Body of pancreas (tissue), 4 donors: ENCODE data around the gene INSR. TPM values are rescaled to one million over a fixed set of nuclear protein-coding genes. Genes with fewer than 3 reads are reported as not detected.

ENCODE experiments used
- ATAC-seq: fragments of 150-250 bp; one replicate; pipeline ENCODE4 v1.9.1; 2016
- DNase-seq, 4 donors: peaks; one replicate each; pipeline ENCODE4 v3.0.0-alpha.2; 2019
- H3K27ac ChIP-seq, 4 donors: fragments of 200-600 bp; sonication (generic); 1 replicate in 3 of 4; 2 replicates in 1 of 4; pipeline versions ENCODE4 v1.5.1 to v1.6.1; 2016 to 2019; ENCODE audit warnings: mild to moderate bottlenecking in 1 of 4, mixed read lengths in 1 of 4, moderate library complexity in 1 of 4
- H3K27me3 ChIP-seq, 2 donors: fragments of 200-600 bp; sonication (generic); one replicate each; pipeline ENCODE4 v1.6.0; 2016; ENCODE audit warnings: mild to moderate bottlenecking in 1 of 2
- H3K36me3 ChIP-seq, 2 donors: fragments of 200-600 bp; sonication (generic); replicated peaks in 1 of 2; 2 replicates each; pipeline ENCODE4 v1.5.1; 2016; ENCODE audit warnings: low read depth in 2 of 2; ENCODE audit not compliant: insufficient read depth in 1 of 2
- H3K4me1 ChIP-seq: fragments of 200-600 bp; sonication (generic); one replicate; pipeline ENCODE4 v1.6.0; 2016
- H3K4me3 ChIP-seq, 2 donors: fragments of 200-600 bp; sonication (generic); 1 replicate in 1 of 2; 2 replicates in 1 of 2; pipeline ENCODE4 v1.5.1; 2016 to 2019
- H3K9me3 ChIP-seq, 3 donors: fragments of 200-600 bp; sonication (generic); 1 replicate in 2 of 3; 2 replicates in 1 of 3; pipeline ENCODE4 v1.5.1; 2016
- CTCF ChIP-seq, 7 experiments: fragments of 450-650 bp in 4 of 7; fragments of 200-600 bp in 3 of 7; sonication (generic) in 3 of 7; IDR thresholded peaks; one replicate each; pipeline ENCODE4 v1.5.1; 2016 to 2019; ENCODE audit warnings: antibody characterized with exemption in 7 of 7
- POLR2A ChIP-seq, 3 donors: fragments of 450-650 bp; IDR thresholded peaks; one replicate each; pipeline ENCODE4 v1.6.1; 2016; ENCODE audit warnings: antibody characterized with exemption in 3 of 3, mild to moderate bottlenecking in 2 of 3
- WGBS, 2 donors: methylation state at CpG; one replicate each; pipeline ENCODE4 v1.1.5; 2017; 5-methylcytosine and 5-hydroxymethylcytosine counted together
- intact Hi-C: fragments of 100-400 bp; cut with DNase I; formaldehyde crosslinking; loops from one replicate; pipeline ENCODE4 v1.15.1; 2023
- total RNA-seq, 2 donors: library from RNA; depleted of rRNA; stranded (reverse); fragments of >200 nt; gene quantifications; one replicate each; pipeline ENCODE4 v1.1.0, GENCODE V29; 2016

INSR gene
- total RNA-seq, 2 donors from 2014 or later: 243 to 284 TPM

- Histone ChIP-seq H3K27me3 (no peaks in the 10 kb centered on the region), H3K4me1 (no peaks in the 10 kb centered on the region), H3K4me3 (no peak overlapping the region), H3K36me3 (peaks cover 34 to 72% of the 10 kb centered on the region in 2 donors), H3K9me3 (peaks cover 0 to 8% (median 0%) of the 10 kb centered on the region in 3 donors), H3K27ac (peak overlapping the region in 1 of 4 donors; percentile 34)
- intact Hi-C loops: no loop called here
- no peak for TF ChIP-seq CTCF (IDR thresholded peaks at IDR 0.05)
- TF ChIP-seq POLR2A (IDR thresholded peaks at IDR 0.05): no peak
- WGBS, 2 donors: 63 to 73% methylated on average over 3 of the region's 3 CpGs
- DNase-seq (no peak), ATAC-seq (no peak)
Observed at GRCh38 chr19:7124782-7125181, 169.4 kb downstream of the INSR start.

- no peaks in the 10 kb centered on the region for H3K27me3 ChIP-seq
- intact Hi-C loops: no loop called here
- no peak for ATAC-seq
- no peak overlapping the region for H3K4me3 ChIP-seq
- no peak overlapping the region for H3K27ac ChIP-seq
- TF ChIP-seq CTCF (IDR thresholded peaks at IDR 0.05) (no peak), POLR2A (IDR thresholded peaks at IDR 0.05) (no peak)
- WGBS, 2 donors: 95 to 97% methylated on average over 6 to 16 of the region's 16 CpGs
- H3K4me1 ChIP-seq: no peaks in the 10 kb centered on the region
- H3K9me3 ChIP-seq: peaks cover 0 to 8% (median 0%) of the 10 kb centered on the region in 3 donors
- peaks cover 41 to 78% of the 10 kb centered on the region in 2 donors for H3K36me3 ChIP-seq
- no peak for DNase-seq
Observed at GRCh38 chr19:7122701-7123100, 171.5 kb downstream of the INSR start.

GRCh38 chr19:7120499-7120898, 173.7 kb downstream of the INSR start:
- no peak overlapping the region for H3K27ac ChIP-seq
- no peaks in the 10 kb centered on the region for H3K27me3 ChIP-seq
- TF ChIP-seq POLR2A (IDR thresholded peaks at IDR 0.05) (no peak), CTCF (IDR thresholded peaks at IDR 0.05) (no peak)
- H3K36me3 ChIP-seq: peaks cover 37 to 70% of the 10 kb centered on the region in 2 donors
- DNase-seq (no peak), ATAC-seq (no peak)
- H3K9me3 ChIP-seq: no peaks in the 10 kb centered on the region
- 92 to 97% methylated on average over 5 to 10 of the region's 10 CpGs for WGBS, 2 donors
- no peak overlapping the region for H3K4me3 ChIP-seq
- no peaks in the 10 kb centered on the region for H3K4me1 ChIP-seq
- intact Hi-C loops: no loop called here

GRCh38 chr19:7119582-7119981, 174.6 kb downstream of the INSR start:
- Histone ChIP-seq H3K27me3 (no peaks in the 10 kb centered on the region), H3K9me3 (no peaks in the 10 kb centered on the region), H3K4me3 (no peak overlapping the region), H3K4me1 (no peaks in the 10 kb centered on the region), H3K36me3 (peaks cover 32 to 66% of the 10 kb centered on the region in 2 donors), H3K27ac (no peak overlapping the region)
- ATAC-seq: no peak
- TF ChIP-seq CTCF (IDR thresholded peaks at IDR 0.05): no peak
- TF ChIP-seq POLR2A (IDR thresholded peaks at IDR 0.05): no peak
- no peak for DNase-seq
- intact Hi-C loops: no loop called here
- 90 to 92% methylated on average over 14 of the region's 14 CpGs for WGBS, 2 donors

GRCh38 chr19:7117248-7117647, 177.0 kb downstream of the INSR start:
- no peak overlapping the region for H3K4me3 ChIP-seq
- H3K4me1 ChIP-seq: no peaks in the 10 kb centered on the region
- no peaks in the 10 kb centered on the region for H3K27me3 ChIP-seq
- intact Hi-C loops: no loop called here
- ATAC-seq (no peak), DNase-seq (no peak)
- 87 to 92% methylated on average over 10 to 11 of the region's 11 CpGs for WGBS, 2 donors
- H3K36me3 ChIP-seq: peaks cover 32 to 56% of the 10 kb centered on the region in 2 donors
- H3K27ac ChIP-seq: no peak overlapping the region
- no peaks in the 10 kb centered on the region for H3K9me3 ChIP-seq
- no peak for TF ChIP-seq POLR2A (IDR thresholded peaks at IDR 0.05)
- no peak for TF ChIP-seq CTCF (IDR thresholded peaks at IDR 0.05)
